Thyroid gland (tissue), 4 donors: ENCODE results near the gene WBP4.

Source experiments
- POLR2A ChIP-seq, 2 donors: fragments of 450-650 bp; IDR thresholded peaks; one replicate each; pipeline ENCODE4 v1.6.1; 2017; ENCODE audit warnings: antibody characterized with exemption in 2 of 2, mild to moderate bottlenecking in 2 of 2, moderate library complexity in 1 of 2
- TF ChIP-seq, protein P1 (sequence below), 6 experiments: fragments of 200-600 bp in 3 of 6; fragments of 450-650 bp in 3 of 6; sonication (generic) in 3 of 6; IDR thresholded peaks; one replicate each; pipeline ENCODE4 v1.5.1; 2016 to 2019; ENCODE audit warnings: antibody characterized with exemption in 6 of 6, mild to moderate bottlenecking in 2 of 6, inconsistent platforms in 1 of 6, moderate library complexity in 1 of 6

DNA sequence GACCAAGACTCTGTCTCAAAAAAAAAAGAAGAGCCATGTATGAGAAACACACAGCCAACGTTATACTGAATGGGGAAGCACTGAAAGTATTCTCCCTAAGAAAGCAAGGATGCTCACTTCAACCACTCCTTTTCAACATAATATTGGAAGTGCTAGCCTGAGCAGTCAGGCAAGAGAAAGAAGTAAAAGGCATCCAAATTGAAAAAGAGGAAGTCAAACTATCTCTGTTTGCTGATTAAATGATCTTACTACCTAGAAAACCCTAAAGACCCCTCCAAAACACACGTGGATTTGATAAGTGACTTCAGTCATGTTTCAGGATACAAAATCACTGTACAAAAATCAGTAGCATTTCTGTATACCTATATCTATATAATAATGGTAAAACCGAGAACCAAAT is 16.2 kb downstream of the WBP4 start:
- TF ChIP-seq, protein P1, sequence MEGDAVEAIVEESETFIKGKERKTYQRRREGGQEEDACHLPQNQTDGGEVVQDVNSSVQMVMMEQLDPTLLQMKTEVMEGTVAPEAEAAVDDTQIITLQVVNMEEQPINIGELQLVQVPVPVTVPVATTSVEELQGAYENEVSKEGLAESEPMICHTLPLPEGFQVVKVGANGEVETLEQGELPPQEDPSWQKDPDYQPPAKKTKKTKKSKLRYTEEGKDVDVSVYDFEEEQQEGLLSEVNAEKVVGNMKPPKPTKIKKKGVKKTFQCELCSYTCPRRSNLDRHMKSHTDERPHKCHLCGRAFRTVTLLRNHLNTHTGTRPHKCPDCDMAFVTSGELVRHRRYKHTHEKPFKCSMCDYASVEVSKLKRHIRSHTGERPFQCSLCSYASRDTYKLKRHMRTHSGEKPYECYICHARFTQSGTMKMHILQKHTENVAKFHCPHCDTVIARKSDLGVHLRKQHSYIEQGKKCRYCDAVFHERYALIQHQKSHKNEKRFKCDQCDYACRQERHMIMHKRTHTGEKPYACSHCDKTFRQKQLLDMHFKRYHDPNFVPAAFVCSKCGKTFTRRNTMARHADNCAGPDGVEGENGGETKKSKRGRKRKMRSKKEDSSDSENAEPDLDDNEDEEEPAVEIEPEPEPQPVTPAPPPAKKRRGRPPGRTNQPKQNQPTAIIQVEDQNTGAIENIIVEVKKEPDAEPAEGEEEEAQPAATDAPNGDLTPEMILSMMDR (IDR thresholded peaks at IDR 0.05) = no peak
- no peak for TF ChIP-seq POLR2A (IDR thresholded peaks at IDR 0.05)
